Activated CD8-positive, alpha-beta T cell treated with anti-CD3 and anti-CD28 coated beads for 36 hours (primary cell): ENCODE results near the gene UGT2B10. TPM values are rescaled to one million over a fixed set of nuclear protein-coding genes. Genes with fewer than 3 reads are reported as not detected.

ENCODE experiments used
- ATAC-seq: fragments of 200-7000 bp; cut with Tn5 transposase; one replicate; pipeline ENCODE4 v1.10.0; 2021; ENCODE audit warnings: mild to moderate bottlenecking, moderate library complexity
- CTCF ChIA-PET: fragments of 350-600 bp; sonication (Branson Sonifier 250); formaldehyde crosslinking; loops from one replicate; lab custom pipeline; 2021; ENCODE audit warnings: antibody characterized with exemption; lab: Charles Lee
- POLR2A ChIA-PET: fragments of 350-600 bp; sonication (Branson Sonifier 250); formaldehyde crosslinking; loops from one replicate; lab custom pipeline; 2021; ENCODE audit warnings: antibody characterized with exemption; lab: Charles Lee
- DNase-seq: peaks from one replicate; pipeline ENCODE4 v3.0.0-alpha.2; 2020
- H3K27ac Mint-ChIP-seq: one replicate; pipeline ENCODE4 v1.8.0; 2021; ENCODE audit warnings: mild to moderate bottlenecking, mixed read lengths
- H3K27me3 Mint-ChIP-seq: one replicate; pipeline ENCODE4 v1.8.0; 2021; ENCODE audit warnings: mixed read lengths
- H3K36me3 Mint-ChIP-seq: one replicate; pipeline ENCODE4 v1.8.0; 2021; ENCODE audit warnings: low read depth, mixed read lengths
- H3K4me1 Mint-ChIP-seq: one replicate; pipeline ENCODE4 v1.8.0; 2021; ENCODE audit warnings: low read depth, mixed read lengths
- H3K4me3 Mint-ChIP-seq: one replicate; pipeline ENCODE4 v1.8.0; 2021; ENCODE audit warnings: mild to moderate bottlenecking, moderate library complexity, mixed read lengths
- H3K9me3 Mint-ChIP-seq: one replicate; pipeline ENCODE4 v1.8.0; 2021; ENCODE audit warnings: mixed read lengths
- CTCF ChIP-seq: fragments of 200-600 bp; IDR thresholded peaks from one replicate; pipeline ENCODE4 v1.8.0; 2022; ENCODE audit warnings: antibody characterized with exemption, mild to moderate bottlenecking
- intact Hi-C: fragments of 100-400 bp; cut with micrococcal nuclease; formaldehyde crosslinking; loops from one replicate; pipeline ENCODE4 v1.10.0; 2022
- total RNA-seq, 2 experiments: library from RNA; stranded (reverse); gene quantifications; one replicate each; pipeline ENCODE4 v1.2.3, GENCODE V29; 2021

UGT2B10 gene
- total RNA-seq, 2 experiments from 2014 or later = not detected

- Mint-ChIP-seq H3K27me3 (no peaks in the 10 kb centered on the region), H3K4me3 (no peak overlapping the region), H3K9me3 (no peaks in the 10 kb centered on the region), H3K36me3 (no peaks in the 10 kb centered on the region), H3K27ac (no peak overlapping the region), H3K4me1 (no peaks in the 10 kb centered on the region)
- TF ChIP-seq CTCF = no peak
- POLR2A ChIA-PET = no interaction called here
- no peak for DNase-seq
- CTCF ChIA-PET = no interaction called here
- intact Hi-C loops = no loop called here
- ATAC-seq = no peak
These were observed 15.8 kb downstream of the UGT2B10 start for GRCh38 chr4:68831642-68832041.

GRCh38 chr4:68850293-68850692 is 34.5 kb downstream of the UGT2B10 start:
- H3K36me3 Mint-ChIP-seq = no peaks in the 10 kb centered on the region
- CTCF ChIA-PET = no interaction called here
- no peak for TF ChIP-seq CTCF

DNA sequence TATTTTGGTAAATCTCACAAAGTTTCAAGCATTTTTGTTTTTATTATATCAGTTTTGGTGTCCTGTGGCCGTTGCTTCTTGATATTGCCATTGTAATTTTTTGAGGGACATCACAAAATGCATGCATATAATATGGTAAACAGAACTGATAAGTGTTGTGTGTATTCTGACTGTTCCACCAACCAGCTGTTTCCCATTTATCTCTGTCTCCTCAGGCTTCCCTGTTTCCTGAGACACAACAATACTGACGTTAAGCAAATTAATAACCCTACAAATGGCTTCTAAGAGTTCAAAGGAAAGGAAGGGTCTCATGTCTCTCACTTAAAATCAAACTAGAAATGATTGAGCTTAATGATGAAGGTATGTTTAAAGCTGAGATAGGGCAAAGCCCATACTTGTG is 40.0 kb downstream of the UGT2B10 start:
- DNase-seq (no peak), ATAC-seq (no peak)
- Mint-ChIP-seq H3K27ac (no peak overlapping the region), H3K4me3 (no peak overlapping the region), H3K9me3 (peaks cover 3% of the 10 kb centered on the region), H3K4me1 (no peaks in the 10 kb centered on the region), H3K36me3 (no peaks in the 10 kb centered on the region), H3K27me3 (no peaks in the 10 kb centered on the region)
- ChIA-PET POLR2A (no interaction called here), CTCF (no interaction called here)
- no peak for TF ChIP-seq CTCF
- intact Hi-C loops = no loop called here

More at GRCh38 chr4:68850293-68850692, 34.5 kb downstream of the UGT2B10 start:
- Mint-ChIP-seq H3K4me3 (no peak overlapping the region), H3K4me1 (no peaks in the 10 kb centered on the region), H3K27me3 (no peaks in the 10 kb centered on the region), H3K9me3 (peaks cover 5% of the 10 kb centered on the region), H3K27ac (no peak overlapping the region)
- intact Hi-C loops = no loop called here
- POLR2A ChIA-PET = no interaction called here
- no peak for DNase-seq
- ATAC-seq = no peak

- intact Hi-C loops = no loop called here
- Mint-ChIP-seq H3K27ac (no peak overlapping the region), H3K36me3 (no peaks in the 10 kb centered on the region), H3K4me1 (no peaks in the 10 kb centered on the region), H3K4me3 (no peak overlapping the region), H3K27me3 (no peaks in the 10 kb centered on the region), H3K9me3 (peaks cover 3% of the 10 kb centered on the region)
- POLR2A ChIA-PET = no interaction called here
- DNase-seq (no peak), ATAC-seq (no peak)
- no peak for TF ChIP-seq CTCF
- CTCF ChIA-PET = no interaction called here
These were observed 42.2 kb downstream of the UGT2B10 start for GRCh38 chr4:68858039-68858438.

- TF ChIP-seq CTCF = no peak
- ATAC-seq (no peak), DNase-seq (no peak)
- Mint-ChIP-seq H3K27me3 (no peaks in the 10 kb centered on the region), H3K9me3 (peaks cover 3% of the 10 kb centered on the region), H3K4me3 (no peak overlapping the region), H3K4me1 (no peaks in the 10 kb centered on the region), H3K27ac (no peak overlapping the region), H3K36me3 (no peaks in the 10 kb centered on the region)
- intact Hi-C loops = no loop called here
- ChIA-PET POLR2A (no interaction called here), CTCF (no interaction called here)
These were observed 43.9 kb downstream of the UGT2B10 start for GRCh38 chr4:68859655-68860054.
